ENCODE measurements around the gene DGKD.

GRCh38 chr2:233448575-233448974 is 94.3 kb downstream of the DGKD start:
- TF ChIP-seq CTCF (IDR thresholded peaks at IDR 0.05; ENCODE audit: insufficient read depth, low read depth, low read length) (no peak), EZH2 (IDR thresholded peaks at IDR 0.05; ENCODE audit: insufficient read depth, low read length) (no peak)
